A673 (cell line): Measurements from ENCODE around the gene WBP2. TPM values are rescaled to one million over a fixed set of nuclear protein-coding genes. Genes with fewer than 3 reads are reported as not detected.

ENCODE experiments used
- BruUV-seq: library from RNA; stranded (reverse); fragments of 400-500 nt; replicated peaks from 2 replicates; lab custom pipeline; 2021; lab: Mats Ljungman, UMichigan
- CTCF ChIA-PET: fragments of 300-600 bp; sonication (Branson Sonifier 250); formaldehyde crosslinking; loops from one replicate; lab custom pipeline; 2022; ENCODE audit warnings: antibody characterized with exemption; lab: Charles Lee
- POLR2A ChIA-PET: fragments of 300-600 bp; sonication (Branson Sonifier 250); formaldehyde crosslinking; loops from one replicate; lab custom pipeline; 2022; ENCODE audit warnings: antibody characterized with exemption; ENCODE audit not compliant: low non-redundant PET; lab: Charles Lee
- DNase-seq: peaks from one replicate; pipeline ENCODE4 v3.0.0-alpha.2; 2015; ENCODE audit warnings: low spot score
- H3K27ac ChIP-seq: fragments of 200-600 bp; sonication (generic); 2 replicates; pipeline ENCODE4 v1.5.1; 2016; ENCODE audit warnings: mixed run types, low read depth, mild to moderate bottlenecking, mixed read lengths, antibody characterized with exemption, low read length; ENCODE audit not compliant: poor library complexity, severe bottlenecking
- H3K27me3 ChIP-seq: fragments of 200-600 bp; sonication (generic); replicated peaks from 2 replicates; pipeline ENCODE4 v1.6.1; 2017; ENCODE audit warnings: mixed run types, low read depth, mild to moderate bottlenecking, mixed read lengths, antibody characterized with exemption, low read length; ENCODE audit not compliant: insufficient read depth, poor library complexity
- H3K36me3 ChIP-seq: fragments of 200-600 bp; sonication (generic); 2 replicates; pipeline ENCODE4 v1.6.1; 2016; ENCODE audit warnings: mixed run types, mild to moderate bottlenecking, mixed read lengths, antibody characterized with exemption, low read length; ENCODE audit not compliant: insufficient read depth, poor library complexity, severe bottlenecking
- H3K4me1 ChIP-seq: fragments of 200-600 bp; sonication (generic); 2 replicates; pipeline ENCODE4 v1.6.1; 2017; ENCODE audit warnings: mixed run types, mild to moderate bottlenecking, mixed read lengths, antibody characterized with exemption, low read length; ENCODE audit not compliant: insufficient read depth, poor library complexity, severe bottlenecking
- H3K4me3 ChIP-seq: fragments of 200-600 bp; sonication (generic); 2 replicates; pipeline ENCODE4 v1.5.1; 2016; ENCODE audit warnings: low read depth, mixed run types, mild to moderate bottlenecking, mixed read lengths, low read length; ENCODE audit not compliant: poor library complexity, severe bottlenecking
- H3K9me3 ChIP-seq: fragments of 200-600 bp; sonication (generic); 2 replicates; pipeline ENCODE4 v1.6.1; 2016; ENCODE audit warnings: mixed run types, low read depth, mild to moderate bottlenecking, mixed read lengths, antibody characterized with exemption, low read length; ENCODE audit not compliant: poor library complexity, severe bottlenecking
- EZH2 ChIP-seq: fragments of 200-600 bp; sonication (generic); IDR thresholded peaks from 2 replicates; pipeline ENCODE4 v1.6.1; 2017; ENCODE audit warnings: borderline replicate concordance, low read depth, mild to moderate bottlenecking, mixed read lengths, antibody characterized with exemption, low read length; ENCODE audit not compliant: poor library complexity, severe bottlenecking
- intact Hi-C: fragments of 100-400 bp; cut with micrococcal nuclease; formaldehyde crosslinking; loops from one replicate; pipeline ENCODE4 v1.10.0; 2022; ENCODE audit not compliant: unreplicated experiment
- total RNA-seq: library from RNA; stranded (reverse); gene quantifications from 2 replicates; pipeline ENCODE4 v1.2.3, GENCODE V29; 2021
- TF ChIP-seq, protein P1 (sequence below): fragments of 300-800, 200-600 bp; sonication (generic); conservative IDR thresholded peaks from 2 replicates; pipeline ENCODE4 v1.5.1; 2017; ENCODE audit warnings: low read depth, mild to moderate bottlenecking, antibody characterized with exemption, low read length, moderate library complexity, mixed read lengths

WBP2 gene
- total RNA-seq, 1 experiment from 2014 or later = 70.3 TPM

DNA sequence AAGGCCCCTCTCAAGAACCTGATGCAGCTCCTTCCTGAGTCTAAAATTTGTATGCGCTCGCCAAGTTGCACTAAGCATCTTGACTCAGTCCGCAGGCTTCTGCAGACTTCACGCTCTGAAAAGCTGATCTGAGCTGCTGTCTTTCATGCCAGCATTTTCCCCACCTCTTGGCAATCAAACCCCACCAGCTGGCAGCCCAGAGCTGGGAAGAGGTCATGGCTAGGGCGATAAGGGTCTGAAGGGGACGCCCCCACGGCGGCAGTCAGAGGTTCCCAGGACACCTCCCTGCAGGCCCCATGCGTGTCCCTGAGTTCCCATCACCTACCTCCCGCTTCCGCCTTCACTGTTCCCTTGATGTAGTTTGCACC is 5.9 kb downstream of the WBP2 start:
- ChIA-PET CTCF (no interaction called here), POLR2A (no interaction called here)
- intact Hi-C loops = no loop called here
- H3K27ac ChIP-seq = no peak overlapping the region
- BruUV-seq = no TSS peak
- no peak for DNase-seq
- no peaks in the 10 kb centered on the region for H3K9me3 ChIP-seq
- peaks cover 44% of the 10 kb centered on the region for H3K36me3 ChIP-seq
- TF ChIP-seq, protein P1, sequence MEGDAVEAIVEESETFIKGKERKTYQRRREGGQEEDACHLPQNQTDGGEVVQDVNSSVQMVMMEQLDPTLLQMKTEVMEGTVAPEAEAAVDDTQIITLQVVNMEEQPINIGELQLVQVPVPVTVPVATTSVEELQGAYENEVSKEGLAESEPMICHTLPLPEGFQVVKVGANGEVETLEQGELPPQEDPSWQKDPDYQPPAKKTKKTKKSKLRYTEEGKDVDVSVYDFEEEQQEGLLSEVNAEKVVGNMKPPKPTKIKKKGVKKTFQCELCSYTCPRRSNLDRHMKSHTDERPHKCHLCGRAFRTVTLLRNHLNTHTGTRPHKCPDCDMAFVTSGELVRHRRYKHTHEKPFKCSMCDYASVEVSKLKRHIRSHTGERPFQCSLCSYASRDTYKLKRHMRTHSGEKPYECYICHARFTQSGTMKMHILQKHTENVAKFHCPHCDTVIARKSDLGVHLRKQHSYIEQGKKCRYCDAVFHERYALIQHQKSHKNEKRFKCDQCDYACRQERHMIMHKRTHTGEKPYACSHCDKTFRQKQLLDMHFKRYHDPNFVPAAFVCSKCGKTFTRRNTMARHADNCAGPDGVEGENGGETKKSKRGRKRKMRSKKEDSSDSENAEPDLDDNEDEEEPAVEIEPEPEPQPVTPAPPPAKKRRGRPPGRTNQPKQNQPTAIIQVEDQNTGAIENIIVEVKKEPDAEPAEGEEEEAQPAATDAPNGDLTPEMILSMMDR = no peak
- no peak for TF ChIP-seq EZH2
- H3K4me1 ChIP-seq = peaks cover 4% of the 10 kb centered on the region
- H3K27me3 ChIP-seq = no peaks in the 10 kb centered on the region
- no peak overlapping the region for H3K4me3 ChIP-seq

DNA sequence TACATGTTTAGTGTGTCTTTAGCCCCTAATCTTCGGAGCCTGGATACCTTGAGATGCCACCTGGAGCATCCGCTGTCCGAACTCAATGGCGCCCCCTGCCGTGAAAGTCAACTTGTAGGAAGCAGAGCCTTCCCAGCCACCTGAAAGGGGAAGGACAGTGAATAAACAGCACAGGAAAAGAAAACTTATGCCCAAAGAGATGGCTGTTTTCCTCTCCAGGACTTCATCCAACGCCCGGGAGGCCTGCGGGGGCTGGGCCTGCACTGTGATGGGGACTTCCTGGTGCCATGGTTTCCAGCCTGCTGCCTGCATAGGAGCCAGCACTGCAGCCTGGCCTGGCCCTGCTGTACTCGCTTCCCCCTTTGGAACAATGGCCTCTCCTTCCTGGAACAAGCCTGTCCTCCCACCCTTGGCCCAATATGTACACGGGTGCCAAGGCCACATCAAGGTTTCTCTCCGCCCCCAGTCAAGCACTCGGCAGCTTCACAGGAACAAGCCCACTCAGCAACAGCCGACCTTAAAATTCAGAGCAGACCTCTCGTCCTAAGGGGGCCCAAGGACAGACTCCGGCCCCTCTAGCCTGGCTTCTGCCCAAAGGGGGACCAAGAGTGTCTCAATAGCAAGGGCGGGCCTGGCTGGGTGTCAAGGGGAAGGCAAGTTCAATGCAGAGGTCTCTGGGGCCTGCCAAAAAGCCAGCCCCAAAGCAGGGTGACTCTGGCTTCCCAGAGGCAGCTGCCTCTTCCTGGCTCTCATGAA is 6.4 kb downstream of the WBP2 start:
- no peaks in the 10 kb centered on the region for H3K4me1 ChIP-seq
- H3K9me3 ChIP-seq = no peaks in the 10 kb centered on the region
- intact Hi-C loops = no loop called here
- CTCF ChIA-PET = interaction anchor here (0.7 to 1.0 kb wide), 3 partner anchors 48 to 431 kb away, joined by 4 to 5 read pairs (median 4); partner anchors contain the start of gene TRIM65
- H3K36me3 ChIP-seq = peaks cover 44% of the 10 kb centered on the region
- no peak overlapping the region for H3K4me3 ChIP-seq
- H3K27ac ChIP-seq = no peak overlapping the region
- BruUV-seq = no TSS peak
- TF ChIP-seq EZH2 = no peak
- TF ChIP-seq, protein P1 = peak; percentile 88
- peak; percentile 53 for DNase-seq
- POLR2A ChIA-PET = no interaction called here
- H3K27me3 ChIP-seq = no peaks in the 10 kb centered on the region

DNA sequence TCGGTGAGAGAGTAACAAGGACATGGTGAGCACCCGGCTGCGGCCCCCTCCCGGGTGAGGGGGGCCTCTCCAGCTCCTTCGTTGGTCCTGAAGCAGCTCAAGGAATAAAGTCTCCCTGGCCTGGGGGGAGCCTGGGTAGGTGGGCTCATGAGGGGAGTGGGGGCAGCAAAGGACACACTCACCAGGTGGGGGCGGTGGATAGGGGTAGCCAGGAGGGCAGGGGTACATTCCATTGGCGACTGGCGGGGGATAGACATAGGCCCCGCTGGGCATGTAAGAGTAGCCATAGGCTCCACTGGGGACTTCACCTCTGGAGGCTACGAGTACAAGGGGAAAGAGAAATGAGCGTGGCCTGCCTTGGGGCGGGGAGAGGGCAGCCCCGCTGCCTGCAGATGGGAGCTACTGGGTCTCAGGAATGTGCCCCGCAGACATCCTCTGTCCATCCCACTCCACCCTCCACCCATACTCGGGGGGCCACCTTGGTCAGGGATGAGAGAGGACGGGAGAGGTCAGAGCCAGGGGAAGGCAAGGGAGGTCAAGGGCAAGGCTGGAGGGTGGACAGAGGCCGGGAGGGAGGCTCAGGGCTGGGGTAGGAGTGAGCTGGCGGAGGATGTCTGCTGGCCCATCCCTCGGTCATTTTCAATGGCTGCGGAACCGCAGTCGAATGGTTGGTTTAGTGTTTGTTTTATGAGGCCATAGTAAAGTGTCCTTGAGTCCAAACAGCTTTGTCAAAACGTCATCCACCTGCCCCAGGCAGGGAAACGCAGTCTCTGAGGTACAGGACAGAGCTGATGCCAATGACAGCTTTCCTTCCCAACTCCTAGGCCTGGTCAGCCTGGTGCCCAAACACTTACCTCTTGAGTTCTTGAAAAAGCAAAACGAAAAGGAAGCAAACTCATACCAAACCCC is 7.3 kb downstream of the WBP2 start:
- ChIA-PET CTCF (interaction anchor here (0.6 to 1.0 kb wide), 4 partner anchors 49 to 432 kb away, joined by 3 to 5 read pairs (median 4); partner anchors contain the start of gene TRIM65), POLR2A (no interaction called here)
- Histone ChIP-seq H3K36me3 (peaks cover 44% of the 10 kb centered on the region), H3K4me1 (no peaks in the 10 kb centered on the region), H3K27me3 (no peaks in the 10 kb centered on the region), H3K4me3 (no peak overlapping the region), H3K27ac (no peak overlapping the region), H3K9me3 (no peaks in the 10 kb centered on the region)
- no peak for DNase-seq
- no peak for TF ChIP-seq EZH2
- TF ChIP-seq, protein P1 = no peak
- intact Hi-C loops = no loop called here
- BruUV-seq = no TSS peak
